WTC11 (cell line): ENCODE results near the gene SYCE3. TPM values are rescaled to one million over a fixed set of nuclear protein-coding genes. Genes with fewer than 3 reads are reported as not detected.
A peak's percentile ranks its signal among the peaks of the same experiment; 100 is the strongest.

Experiments
- CBFB ChIP-seq: sonication (generic); formaldehyde crosslinking; IDR thresholded peaks from 2 replicates; pipeline ENCODE4 v1.8.1; 2022; ENCODE audit warnings: mild to moderate bottlenecking, low read depth, missing genetic modification reagents
- EMX1 ChIP-seq: fragments of 250-450 bp; sonication (Bioruptor Pico); IDR thresholded peaks from 2 replicates; pipeline ENCODE4 v1.8.0; 2021; ENCODE audit warnings: mild to moderate bottlenecking
- FOXP1 ChIP-seq: sonication (generic); formaldehyde crosslinking; IDR thresholded peaks from 2 replicates; pipeline ENCODE4 v1.8.0; 2022; ENCODE audit warnings: missing genetic modification reagents, mild to moderate bottlenecking, moderate library complexity, borderline replicate concordance
- GABPB1 ChIP-seq: sonication (generic); formaldehyde crosslinking; IDR thresholded peaks from 2 replicates; pipeline ENCODE4 v1.8.1; 2023; ENCODE audit warnings: mild to moderate bottlenecking, missing genetic modification reagents
- JUN ChIP-seq: sonication (generic); formaldehyde crosslinking; IDR thresholded peaks from 2 replicates; pipeline ENCODE4 v1.8.0; 2023; ENCODE audit warnings: mild to moderate bottlenecking, missing genetic modification reagents
- KAT7 ChIP-seq: sonication (generic); formaldehyde crosslinking; IDR thresholded peaks from 2 replicates; pipeline ENCODE4 v1.8.1; 2023; ENCODE audit warnings: missing genetic modification reagents, mild to moderate bottlenecking, borderline replicate concordance
- NFYB ChIP-seq: sonication (generic); formaldehyde crosslinking; conservative IDR thresholded peaks from 2 replicates; pipeline ENCODE4 v1.8.0; 2022; ENCODE audit warnings: low read depth, missing genetic modification reagents
- NR3C1 ChIP-seq: sonication (generic); formaldehyde crosslinking; conservative IDR thresholded peaks from 2 replicates; pipeline ENCODE4 v1.8.1; 2023; ENCODE audit warnings: low read depth, mild to moderate bottlenecking, missing genetic modification reagents
- RELA ChIP-seq: sonication (generic); formaldehyde crosslinking; IDR thresholded peaks from 2 replicates; pipeline ENCODE4 v1.8.1; 2022; ENCODE audit warnings: missing genetic modification reagents, mild to moderate bottlenecking, borderline replicate concordance
- RORB ChIP-seq: fragments of 250-450 bp; sonication (Bioruptor Pico); IDR thresholded peaks from 2 replicates; pipeline ENCODE4 v1.9.0; 2021; ENCODE audit warnings: mild to moderate bottlenecking
- SMAD4 ChIP-seq: sonication (generic); formaldehyde crosslinking; IDR thresholded peaks from 2 replicates; pipeline ENCODE4 v1.8.0; 2022; ENCODE audit warnings: mild to moderate bottlenecking, missing genetic modification reagents
- TP53 ChIP-seq: sonication (generic); formaldehyde crosslinking; IDR thresholded peaks from 2 replicates; pipeline ENCODE4 v1.8.1; 2023; ENCODE audit warnings: mild to moderate bottlenecking, missing genetic modification reagents
- ZBTB21 ChIP-seq: sonication (generic); formaldehyde crosslinking; IDR thresholded peaks from 2 replicates; pipeline ENCODE4 v1.8.1; 2023; ENCODE audit warnings: mild to moderate bottlenecking, missing genetic modification reagents, borderline replicate concordance
- ZNF121 ChIP-seq: sonication (generic); formaldehyde crosslinking; IDR thresholded peaks from 2 replicates; pipeline ENCODE4 v1.8.0; 2023; ENCODE audit warnings: missing genetic modification reagents
- ZNF263 ChIP-seq: sonication (generic); formaldehyde crosslinking; IDR thresholded peaks from 2 replicates; pipeline ENCODE4 v1.8.1; 2022; ENCODE audit warnings: low read depth, mild to moderate bottlenecking, moderate library complexity, missing genetic modification reagents
- total RNA-seq: library from RNA; stranded (reverse); gene quantifications from 3 replicates; pipeline ENCODE4 v1.2.3, GENCODE V29; 2021
- TF ChIP-seq, protein P1 (sequence below): fragments of 200-600 bp; IDR thresholded peaks from 2 replicates; pipeline ENCODE4 v1.8.0; 2022; ENCODE audit warnings: antibody characterized with exemption
- TF ChIP-seq, protein P2 (sequence below): sonication (generic); formaldehyde crosslinking; IDR thresholded peaks from 2 replicates; pipeline ENCODE4 v1.8.1; 2022; ENCODE audit warnings: low read depth, missing genetic modification reagents, borderline replicate concordance
- TF ChIP-seq, protein P3 (sequence below): fragments of 250-450 bp; sonication (Bioruptor Pico); IDR thresholded peaks from 2 replicates; pipeline ENCODE4 v1.9.0; 2021; ENCODE audit warnings: mild to moderate bottlenecking
- TF ChIP-seq, protein P4 (sequence below): fragments of 250-450 bp; sonication (Bioruptor Pico); IDR thresholded peaks from 2 replicates; pipeline ENCODE4 v1.8.0; 2021; ENCODE audit warnings: mild to moderate bottlenecking
- TF ChIP-seq, protein P5 (sequence below): fragments of 250-450 bp; sonication (Bioruptor Pico); IDR thresholded peaks from 2 replicates; pipeline ENCODE4 v1.9.0; 2021; ENCODE audit warnings: mild to moderate bottlenecking, borderline replicate concordance
- TF ChIP-seq, protein P6 (sequence below): sonication (generic); formaldehyde crosslinking; IDR thresholded peaks from 2 replicates; pipeline ENCODE4 v1.8.0; 2023; ENCODE audit warnings: missing genetic modification reagents
- TF ChIP-seq, protein P7 (sequence below): sonication (generic); formaldehyde crosslinking; IDR thresholded peaks from 2 replicates; pipeline ENCODE4 v1.8.0; 2022; ENCODE audit warnings: mild to moderate bottlenecking, missing genetic modification reagents
- TF ChIP-seq, protein P8 (sequence below): sonication (generic); formaldehyde crosslinking; IDR thresholded peaks from 2 replicates; pipeline ENCODE4 v1.8.0; 2022; ENCODE audit warnings: mild to moderate bottlenecking, missing genetic modification reagents
- TF ChIP-seq, protein P9 (sequence below): sonication (generic); formaldehyde crosslinking; IDR thresholded peaks from 2 replicates; pipeline ENCODE4 v1.8.1; 2022; ENCODE audit warnings: mild to moderate bottlenecking, missing genetic modification reagents, moderate library complexity, borderline replicate concordance

Gene SYCE3
- total RNA-seq, 1 experiment from 2014 or later: 0.46 TPM

DNA sequence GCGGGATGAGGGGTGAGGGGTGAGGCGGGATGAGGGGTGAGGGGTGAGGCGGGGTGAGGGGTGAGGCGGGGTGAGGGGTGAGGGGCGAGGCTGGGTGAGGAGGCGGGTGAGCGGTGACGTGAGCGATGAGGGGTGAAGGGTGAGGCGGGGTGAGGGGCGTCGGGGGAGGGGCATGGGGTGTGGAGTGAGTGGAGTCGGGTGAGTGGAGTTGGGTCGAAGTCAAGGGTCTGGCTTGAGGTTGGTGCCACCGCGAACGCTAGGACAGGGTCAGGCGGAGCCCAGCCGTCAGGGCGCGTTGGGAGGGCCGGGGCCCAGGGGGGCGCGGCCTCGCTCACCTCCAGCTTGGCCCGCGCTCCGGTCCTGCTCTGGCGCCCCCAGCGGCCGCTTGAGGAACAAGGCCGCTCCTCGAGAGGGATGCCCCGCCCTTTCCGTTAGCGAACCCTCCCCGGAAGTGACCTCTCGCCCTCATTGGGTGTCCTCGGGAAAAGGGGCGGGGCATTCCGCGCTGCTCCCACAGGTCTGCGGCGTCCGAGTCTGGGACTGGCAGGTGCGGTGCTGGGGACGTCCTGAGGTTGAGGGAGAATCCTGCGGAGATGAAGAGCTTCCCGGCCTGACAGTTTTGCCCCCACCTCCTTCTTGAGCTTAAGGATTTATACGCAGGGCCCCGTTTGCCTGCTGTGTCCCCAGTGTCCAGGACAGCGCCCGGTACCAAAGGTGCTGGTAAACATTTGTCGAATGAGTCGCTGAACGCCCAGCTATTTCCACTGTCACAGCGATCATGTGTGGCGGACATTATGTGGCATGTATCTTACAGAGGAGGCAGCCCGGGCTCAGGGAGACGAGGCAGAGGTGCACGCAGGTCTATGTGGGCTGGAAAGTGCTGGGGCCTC lies at the start of gene SYCE3 (continued):
- TF ChIP-seq, protein P1, sequence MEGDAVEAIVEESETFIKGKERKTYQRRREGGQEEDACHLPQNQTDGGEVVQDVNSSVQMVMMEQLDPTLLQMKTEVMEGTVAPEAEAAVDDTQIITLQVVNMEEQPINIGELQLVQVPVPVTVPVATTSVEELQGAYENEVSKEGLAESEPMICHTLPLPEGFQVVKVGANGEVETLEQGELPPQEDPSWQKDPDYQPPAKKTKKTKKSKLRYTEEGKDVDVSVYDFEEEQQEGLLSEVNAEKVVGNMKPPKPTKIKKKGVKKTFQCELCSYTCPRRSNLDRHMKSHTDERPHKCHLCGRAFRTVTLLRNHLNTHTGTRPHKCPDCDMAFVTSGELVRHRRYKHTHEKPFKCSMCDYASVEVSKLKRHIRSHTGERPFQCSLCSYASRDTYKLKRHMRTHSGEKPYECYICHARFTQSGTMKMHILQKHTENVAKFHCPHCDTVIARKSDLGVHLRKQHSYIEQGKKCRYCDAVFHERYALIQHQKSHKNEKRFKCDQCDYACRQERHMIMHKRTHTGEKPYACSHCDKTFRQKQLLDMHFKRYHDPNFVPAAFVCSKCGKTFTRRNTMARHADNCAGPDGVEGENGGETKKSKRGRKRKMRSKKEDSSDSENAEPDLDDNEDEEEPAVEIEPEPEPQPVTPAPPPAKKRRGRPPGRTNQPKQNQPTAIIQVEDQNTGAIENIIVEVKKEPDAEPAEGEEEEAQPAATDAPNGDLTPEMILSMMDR: peak; percentile 93
- no peak for TF ChIP-seq CBFB
- TF ChIP-seq, protein P2, sequence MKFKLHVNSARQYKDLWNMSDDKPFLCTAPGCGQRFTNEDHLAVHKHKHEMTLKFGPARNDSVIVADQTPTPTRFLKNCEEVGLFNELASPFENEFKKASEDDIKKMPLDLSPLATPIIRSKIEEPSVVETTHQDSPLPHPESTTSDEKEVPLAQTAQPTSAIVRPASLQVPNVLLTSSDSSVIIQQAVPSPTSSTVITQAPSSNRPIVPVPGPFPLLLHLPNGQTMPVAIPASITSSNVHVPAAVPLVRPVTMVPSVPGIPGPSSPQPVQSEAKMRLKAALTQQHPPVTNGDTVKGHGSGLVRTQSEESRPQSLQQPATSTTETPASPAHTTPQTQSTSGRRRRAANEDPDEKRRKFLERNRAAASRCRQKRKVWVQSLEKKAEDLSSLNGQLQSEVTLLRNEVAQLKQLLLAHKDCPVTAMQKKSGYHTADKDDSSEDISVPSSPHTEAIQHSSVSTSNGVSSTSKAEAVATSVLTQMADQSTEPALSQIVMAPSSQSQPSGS (CRISPR knock-in tag): no peak
- TF ChIP-seq, protein P3, sequence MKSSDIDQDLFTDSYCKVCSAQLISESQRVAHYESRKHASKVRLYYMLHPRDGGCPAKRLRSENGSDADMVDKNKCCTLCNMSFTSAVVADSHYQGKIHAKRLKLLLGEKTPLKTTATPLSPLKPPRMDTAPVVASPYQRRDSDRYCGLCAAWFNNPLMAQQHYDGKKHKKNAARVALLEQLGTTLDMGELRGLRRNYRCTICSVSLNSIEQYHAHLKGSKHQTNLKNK (CRISPR knock-in tag): no peak
- TF ChIP-seq, protein P4, sequence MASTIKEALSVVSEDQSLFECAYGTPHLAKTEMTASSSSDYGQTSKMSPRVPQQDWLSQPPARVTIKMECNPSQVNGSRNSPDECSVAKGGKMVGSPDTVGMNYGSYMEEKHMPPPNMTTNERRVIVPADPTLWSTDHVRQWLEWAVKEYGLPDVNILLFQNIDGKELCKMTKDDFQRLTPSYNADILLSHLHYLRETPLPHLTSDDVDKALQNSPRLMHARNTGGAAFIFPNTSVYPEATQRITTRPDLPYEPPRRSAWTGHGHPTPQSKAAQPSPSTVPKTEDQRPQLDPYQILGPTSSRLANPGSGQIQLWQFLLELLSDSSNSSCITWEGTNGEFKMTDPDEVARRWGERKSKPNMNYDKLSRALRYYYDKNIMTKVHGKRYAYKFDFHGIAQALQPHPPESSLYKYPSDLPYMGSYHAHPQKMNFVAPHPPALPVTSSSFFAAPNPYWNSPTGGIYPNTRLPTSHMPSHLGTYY (CRISPR knock-in tag): no peak
- no peak for TF ChIP-seq TP53 (CRISPR knock-in tag)
- TF ChIP-seq EMX1 (CRISPR knock-in tag): no peak
- no peak for TF ChIP-seq JUN (CRISPR knock-in tag)
- no peak for TF ChIP-seq ZBTB21 (CRISPR knock-in tag)
- TF ChIP-seq, protein P5, sequence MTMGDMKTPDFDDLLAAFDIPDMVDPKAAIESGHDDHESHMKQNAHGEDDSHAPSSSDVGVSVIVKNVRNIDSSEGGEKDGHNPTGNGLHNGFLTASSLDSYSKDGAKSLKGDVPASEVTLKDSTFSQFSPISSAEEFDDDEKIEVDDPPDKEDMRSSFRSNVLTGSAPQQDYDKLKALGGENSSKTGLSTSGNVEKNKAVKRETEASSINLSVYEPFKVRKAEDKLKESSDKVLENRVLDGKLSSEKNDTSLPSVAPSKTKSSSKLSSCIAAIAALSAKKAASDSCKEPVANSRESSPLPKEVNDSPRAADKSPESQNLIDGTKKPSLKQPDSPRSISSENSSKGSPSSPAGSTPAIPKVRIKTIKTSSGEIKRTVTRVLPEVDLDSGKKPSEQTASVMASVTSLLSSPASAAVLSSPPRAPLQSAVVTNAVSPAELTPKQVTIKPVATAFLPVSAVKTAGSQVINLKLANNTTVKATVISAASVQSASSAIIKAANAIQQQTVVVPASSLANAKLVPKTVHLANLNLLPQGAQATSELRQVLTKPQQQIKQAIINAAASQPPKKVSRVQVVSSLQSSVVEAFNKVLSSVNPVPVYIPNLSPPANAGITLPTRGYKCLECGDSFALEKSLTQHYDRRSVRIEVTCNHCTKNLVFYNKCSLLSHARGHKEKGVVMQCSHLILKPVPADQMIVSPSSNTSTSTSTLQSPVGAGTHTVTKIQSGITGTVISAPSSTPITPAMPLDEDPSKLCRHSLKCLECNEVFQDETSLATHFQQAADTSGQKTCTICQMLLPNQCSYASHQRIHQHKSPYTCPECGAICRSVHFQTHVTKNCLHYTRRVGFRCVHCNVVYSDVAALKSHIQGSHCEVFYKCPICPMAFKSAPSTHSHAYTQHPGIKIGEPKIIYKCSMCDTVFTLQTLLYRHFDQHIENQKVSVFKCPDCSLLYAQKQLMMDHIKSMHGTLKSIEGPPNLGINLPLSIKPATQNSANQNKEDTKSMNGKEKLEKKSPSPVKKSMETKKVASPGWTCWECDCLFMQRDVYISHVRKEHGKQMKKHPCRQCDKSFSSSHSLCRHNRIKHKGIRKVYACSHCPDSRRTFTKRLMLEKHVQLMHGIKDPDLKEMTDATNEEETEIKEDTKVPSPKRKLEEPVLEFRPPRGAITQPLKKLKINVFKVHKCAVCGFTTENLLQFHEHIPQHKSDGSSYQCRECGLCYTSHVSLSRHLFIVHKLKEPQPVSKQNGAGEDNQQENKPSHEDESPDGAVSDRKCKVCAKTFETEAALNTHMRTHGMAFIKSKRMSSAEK: no peak
- no peak for TF ChIP-seq RORB (CRISPR knock-in tag)
- TF ChIP-seq, protein P6, sequence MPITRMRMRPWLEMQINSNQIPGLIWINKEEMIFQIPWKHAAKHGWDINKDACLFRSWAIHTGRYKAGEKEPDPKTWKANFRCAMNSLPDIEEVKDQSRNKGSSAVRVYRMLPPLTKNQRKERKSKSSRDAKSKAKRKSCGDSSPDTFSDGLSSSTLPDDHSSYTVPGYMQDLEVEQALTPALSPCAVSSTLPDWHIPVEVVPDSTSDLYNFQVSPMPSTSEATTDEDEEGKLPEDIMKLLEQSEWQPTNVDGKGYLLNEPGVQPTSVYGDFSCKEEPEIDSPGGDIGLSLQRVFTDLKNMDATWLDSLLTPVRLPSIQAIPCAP: no peak
- no peak for TF ChIP-seq SMAD4 (CRISPR knock-in tag)
- peak; percentile 75 for TF ChIP-seq GABPB1 (CRISPR knock-in tag)
- TF ChIP-seq, protein P7, sequence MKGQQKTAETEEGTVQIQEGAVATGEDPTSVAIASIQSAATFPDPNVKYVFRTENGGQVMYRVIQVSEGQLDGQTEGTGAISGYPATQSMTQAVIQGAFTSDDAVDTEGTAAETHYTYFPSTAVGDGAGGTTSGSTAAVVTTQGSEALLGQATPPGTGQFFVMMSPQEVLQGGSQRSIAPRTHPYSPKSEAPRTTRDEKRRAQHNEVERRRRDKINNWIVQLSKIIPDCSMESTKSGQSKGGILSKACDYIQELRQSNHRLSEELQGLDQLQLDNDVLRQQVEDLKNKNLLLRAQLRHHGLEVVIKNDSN (CRISPR knock-in tag): no peak
- TF ChIP-seq, protein P8, sequence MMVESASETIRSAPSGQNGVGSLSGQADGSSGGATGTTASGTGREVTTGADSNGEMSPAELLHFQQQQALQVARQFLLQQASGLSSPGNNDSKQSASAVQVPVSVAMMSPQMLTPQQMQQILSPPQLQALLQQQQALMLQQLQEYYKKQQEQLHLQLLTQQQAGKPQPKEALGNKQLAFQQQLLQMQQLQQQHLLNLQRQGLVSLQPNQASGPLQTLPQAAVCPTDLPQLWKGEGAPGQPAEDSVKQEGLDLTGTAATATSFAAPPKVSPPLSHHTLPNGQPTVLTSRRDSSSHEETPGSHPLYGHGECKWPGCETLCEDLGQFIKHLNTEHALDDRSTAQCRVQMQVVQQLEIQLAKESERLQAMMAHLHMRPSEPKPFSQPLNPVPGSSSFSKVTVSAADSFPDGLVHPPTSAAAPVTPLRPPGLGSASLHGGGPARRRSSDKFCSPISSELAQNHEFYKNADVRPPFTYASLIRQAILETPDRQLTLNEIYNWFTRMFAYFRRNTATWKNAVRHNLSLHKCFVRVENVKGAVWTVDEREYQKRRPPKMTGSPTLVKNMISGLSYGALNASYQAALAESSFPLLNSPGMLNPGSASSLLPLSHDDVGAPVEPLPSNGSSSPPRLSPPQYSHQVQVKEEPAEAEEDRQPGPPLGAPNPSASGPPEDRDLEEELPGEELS (CRISPR knock-in tag): 0 out of 2 replicates have a peak, but pooled peaks have one; percentile 39
- no peak for TF ChIP-seq NR3C1 (CRISPR knock-in tag)
- TF ChIP-seq, protein P9, sequence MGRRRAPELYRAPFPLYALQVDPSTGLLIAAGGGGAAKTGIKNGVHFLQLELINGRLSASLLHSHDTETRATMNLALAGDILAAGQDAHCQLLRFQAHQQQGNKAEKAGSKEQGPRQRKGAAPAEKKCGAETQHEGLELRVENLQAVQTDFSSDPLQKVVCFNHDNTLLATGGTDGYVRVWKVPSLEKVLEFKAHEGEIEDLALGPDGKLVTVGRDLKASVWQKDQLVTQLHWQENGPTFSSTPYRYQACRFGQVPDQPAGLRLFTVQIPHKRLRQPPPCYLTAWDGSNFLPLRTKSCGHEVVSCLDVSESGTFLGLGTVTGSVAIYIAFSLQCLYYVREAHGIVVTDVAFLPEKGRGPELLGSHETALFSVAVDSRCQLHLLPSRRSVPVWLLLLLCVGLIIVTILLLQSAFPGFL (CRISPR knock-in tag): no peak
- TF ChIP-seq FOXP1 (CRISPR knock-in tag): no peak
- peak; percentile 58 for TF ChIP-seq NFYB (CRISPR knock-in tag)
- TF ChIP-seq RELA (CRISPR knock-in tag): no peak
- no peak for TF ChIP-seq ZNF263 (CRISPR knock-in tag)
- TF ChIP-seq KAT7: no peak
- no peak for TF ChIP-seq ZNF121
